ENCODE results near the gene CERS6.

The CERS6 gene

DNA sequence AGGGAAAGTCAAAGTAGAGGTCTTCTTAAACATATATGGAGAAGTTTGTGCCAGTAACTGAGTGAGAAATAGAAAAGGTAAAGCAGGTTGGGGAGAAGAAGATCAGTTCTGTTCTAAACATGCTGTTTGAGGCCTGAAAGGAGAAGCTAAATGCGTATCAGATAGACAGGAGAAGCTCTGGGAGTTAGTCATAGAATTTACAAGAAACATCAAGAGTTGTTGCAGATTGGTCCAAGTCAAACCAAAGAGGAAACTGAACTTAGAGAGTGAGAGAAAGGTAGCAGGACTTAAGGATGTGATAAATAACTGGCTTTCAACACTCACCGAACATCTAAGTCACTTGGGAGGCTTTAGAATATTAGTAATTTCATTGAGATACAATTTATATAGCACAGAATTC, 29.2 kb upstream of the CERS6 start:
- TF ChIP-seq ZFX (IDR thresholded peaks at IDR 0.05; ENCODE audit: borderline replicate concordance), result no peak
- no peak for TF ChIP-seq CTCF (IDR thresholded peaks at IDR 0.05)
- no peak overlapping the region for H3K27ac ChIP-seq

GRCh38 chr2:168427451-168427850, 28.6 kb upstream of the CERS6 start:
- TF ChIP-seq CTCF (IDR thresholded peaks at IDR 0.05) (no peak), ZFX (IDR thresholded peaks at IDR 0.05; ENCODE audit: borderline replicate concordance) (no peak)
- H3K27ac ChIP-seq, result no peak overlapping the region

DNA sequence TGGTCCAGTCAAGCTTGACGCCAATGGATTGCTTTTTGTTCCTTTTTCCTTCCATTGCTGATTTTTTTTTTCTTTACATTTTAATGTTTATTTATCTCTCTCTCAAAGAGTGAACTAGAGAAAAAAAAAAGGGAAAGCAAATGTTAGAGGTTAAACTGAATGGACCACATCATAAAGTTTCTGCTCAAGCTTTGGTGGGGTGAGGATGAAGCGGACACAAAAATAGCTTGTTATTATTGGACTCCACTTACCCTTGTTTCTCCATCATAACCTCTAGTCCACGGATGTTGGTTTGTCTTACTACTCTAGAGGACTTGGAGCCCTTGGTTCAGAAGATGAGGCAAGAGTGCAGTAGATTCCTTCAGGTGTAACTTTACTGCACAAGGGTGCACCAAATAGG, 27.6 kb upstream of the CERS6 start:
- TF ChIP-seq ZFX (IDR thresholded peaks at IDR 0.05; ENCODE audit: borderline replicate concordance), result no peak
- TF ChIP-seq CTCF (IDR thresholded peaks at IDR 0.05), result no peak
- no peak overlapping the region for H3K27ac ChIP-seq

DNA sequence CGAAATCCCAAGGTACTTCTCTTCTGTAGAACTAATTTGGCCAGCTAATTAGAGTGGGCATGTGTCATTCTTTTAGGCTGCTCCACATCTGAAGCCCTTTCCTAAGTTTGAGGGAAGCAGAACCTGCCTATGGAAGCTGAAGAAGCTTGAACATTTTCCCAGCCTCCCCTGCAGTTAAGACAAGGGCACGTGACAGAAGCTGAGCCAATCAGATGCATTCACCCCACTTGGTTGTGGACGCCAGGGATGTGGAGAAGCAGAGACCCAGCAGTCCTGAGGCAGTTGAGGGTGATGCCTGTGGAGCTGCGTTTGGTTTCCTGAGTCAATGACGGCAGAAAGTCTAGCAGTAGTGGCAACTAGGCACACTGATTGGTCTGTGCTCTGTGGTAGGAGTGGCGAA, 26.1 kb upstream of the CERS6 start:
- no peak overlapping the region for H3K27ac ChIP-seq
- TF ChIP-seq CTCF (IDR thresholded peaks at IDR 0.05) (no peak), ZFX (IDR thresholded peaks at IDR 0.05; ENCODE audit: borderline replicate concordance) (no peak)

DNA sequence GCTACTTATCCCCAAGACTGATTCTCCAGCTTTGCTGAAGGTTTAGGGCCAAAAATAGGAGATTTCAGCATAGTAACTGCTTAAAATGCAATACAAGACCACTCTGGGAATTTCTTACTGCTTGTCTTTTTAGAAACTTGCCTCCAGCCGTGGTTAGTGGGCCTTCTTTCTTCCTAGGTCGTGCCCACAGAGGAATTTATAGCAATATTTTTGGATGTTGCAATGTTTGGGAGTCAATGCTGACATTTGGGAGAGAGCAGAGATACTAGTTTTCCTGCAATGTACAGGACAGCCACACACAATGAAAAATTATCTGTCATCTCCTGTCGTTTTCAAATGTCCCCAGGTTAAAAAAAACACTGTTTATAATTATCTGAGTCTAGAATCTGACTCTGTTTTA, 25.6 kb upstream of the CERS6 start:
- no peak for TF ChIP-seq ZFX (IDR thresholded peaks at IDR 0.05; ENCODE audit: borderline replicate concordance)
- H3K27ac ChIP-seq, result no peak overlapping the region

DNA sequence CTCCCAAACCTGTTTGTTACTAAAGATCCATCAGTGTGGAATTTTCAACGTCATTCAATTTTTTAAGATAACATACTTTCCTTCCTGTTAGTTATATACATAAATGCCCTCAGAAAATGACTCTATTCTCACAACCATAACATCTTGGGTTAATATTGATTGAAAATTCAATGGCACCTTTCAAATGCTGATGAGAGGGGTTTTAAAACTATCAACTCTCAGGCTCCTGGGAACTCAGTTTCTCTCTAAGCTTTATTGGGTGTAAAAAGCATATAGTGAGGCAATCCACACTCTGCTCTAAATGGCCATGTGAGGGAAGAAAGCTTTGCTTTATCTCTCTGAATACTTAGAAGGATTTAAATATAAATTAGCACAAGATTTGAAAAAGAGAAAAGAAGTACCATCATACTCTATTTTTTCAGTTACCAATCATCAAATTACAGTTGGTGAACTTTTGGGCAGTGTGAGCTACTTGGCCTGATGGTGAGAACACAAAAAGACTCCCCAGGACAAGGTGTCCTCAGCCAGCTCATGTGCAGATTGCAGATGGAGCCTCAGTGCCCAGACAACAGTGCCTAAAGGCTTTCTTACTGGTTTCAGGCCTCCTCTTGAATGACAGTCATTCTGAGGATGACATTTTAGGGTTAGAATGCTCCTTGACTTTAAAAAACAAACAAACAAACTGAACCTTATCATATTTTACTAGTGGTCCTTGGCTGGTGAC, 24.6 kb upstream of the CERS6 start:
- H3K27ac ChIP-seq, result no peak overlapping the region
- no peak for TF ChIP-seq ZFX (IDR thresholded peaks at IDR 0.05; ENCODE audit: borderline replicate concordance)
- TF ChIP-seq CTCF (IDR thresholded peaks at IDR 0.05), result no peak

- no peak overlapping the region for H3K27ac ChIP-seq
- no peak for TF ChIP-seq ZFX (IDR thresholded peaks at IDR 0.05; ENCODE audit: borderline replicate concordance)
- TF ChIP-seq CTCF (IDR thresholded peaks at IDR 0.05), result no peak
Observed at GRCh38 chr2:168432100-168432499, 24.0 kb upstream of the CERS6 start.

Data from 22Rv1 (cell line).